HT-29 (cell line): Measurements from ENCODE around the gene ECE1. TPM values are rescaled to one million over a fixed set of nuclear protein-coding genes. Genes with fewer than 3 reads are reported as not detected.
"Not testable (repeated sequence)": the region's sequence is repeated elsewhere in the genome, so short reads cannot be mapped to it uniquely, and the experiment has no call there.

Source experiments
- DNase-seq: peaks from one replicate; pipeline ENCODE4 v3.0.0-alpha.2; 2015; ENCODE audit warnings: low spot score
- total RNA-seq: library from RNA; depleted of rRNA; stranded (reverse); fragments of >200 nt; shearing (Covaris generic); gene quantifications from 2 replicates; pipeline ENCODE4 v1.2.3, GENCODE V29; 2014

ECE1 gene
- total RNA-seq, 1 experiment from 2014 or later = 77.6 TPM

DNA sequence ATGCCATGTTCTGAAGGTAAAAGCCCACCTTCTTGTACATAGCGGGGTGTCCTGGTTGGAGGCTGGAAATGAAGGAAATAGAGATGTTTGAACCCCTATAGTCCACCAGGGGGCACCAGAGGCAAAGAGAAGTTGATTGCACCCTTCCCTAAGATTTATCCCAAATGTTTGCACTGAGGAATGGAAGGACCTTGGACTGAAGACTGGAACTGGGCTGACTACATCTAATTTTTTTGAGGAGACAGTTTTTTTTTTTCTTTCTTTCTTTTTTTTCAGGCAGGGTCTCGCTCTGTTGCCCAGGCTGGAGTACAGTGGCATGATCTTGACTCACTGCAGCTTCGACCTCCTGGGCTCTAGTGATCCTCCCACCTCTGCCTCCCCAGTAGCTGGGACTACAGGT lies 58.2 kb downstream of the ECE1 start:
- peak; percentile 79 for DNase-seq

DNA sequence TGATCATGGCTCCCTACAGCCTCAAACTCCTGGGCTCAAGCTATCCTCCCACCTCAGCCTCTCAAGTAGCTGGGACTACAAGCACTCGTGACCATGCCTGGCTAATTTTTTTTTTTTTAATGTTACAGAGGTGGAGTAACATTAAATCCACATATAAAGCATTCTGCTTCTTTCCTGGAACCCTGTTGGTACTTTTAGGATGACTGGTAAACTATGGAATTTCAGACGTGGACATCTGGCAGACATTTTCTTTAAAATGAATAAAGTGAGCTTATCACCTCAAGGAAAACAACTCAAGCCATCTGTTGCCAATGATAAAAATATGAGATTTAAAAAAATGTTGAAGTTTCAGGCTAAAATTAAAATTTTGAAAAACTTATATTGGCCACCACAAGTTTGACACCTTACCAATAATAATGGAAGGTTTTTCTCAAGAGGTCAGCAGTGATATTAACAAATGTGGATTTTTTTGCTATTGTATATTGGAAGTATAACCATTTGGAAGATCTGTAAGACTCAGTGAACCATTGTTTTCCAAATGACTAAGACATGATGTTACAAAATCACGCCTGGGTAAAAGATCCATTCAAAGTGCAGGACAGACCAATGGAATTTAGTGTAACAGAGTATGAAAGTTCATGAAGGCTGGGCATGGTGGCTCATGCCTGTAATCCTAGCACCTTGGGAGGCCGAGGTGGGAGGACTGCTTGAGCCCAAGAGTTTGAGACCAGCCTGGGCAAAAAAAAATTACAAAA lies 60.8 kb downstream of the ECE1 start:
- DNase-seq = no peak

DNA sequence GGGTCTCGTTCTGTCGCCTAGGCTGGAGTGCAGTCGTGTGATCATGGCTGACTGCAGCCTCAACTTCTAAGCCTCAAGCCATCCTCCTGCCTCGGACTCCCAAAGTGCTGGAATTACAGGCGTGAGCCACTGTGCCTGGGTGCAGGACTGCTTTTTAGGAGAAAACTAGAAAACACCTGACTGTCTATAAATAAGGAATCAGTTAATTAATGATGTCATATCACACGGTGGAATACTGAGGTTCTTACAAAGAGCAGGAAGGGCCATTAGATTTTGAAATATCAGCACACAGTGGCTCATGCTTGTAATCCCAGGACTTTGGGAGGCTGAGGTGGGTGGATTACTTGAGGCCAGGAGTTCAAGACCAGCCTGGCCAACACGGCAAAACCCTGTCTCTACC lies 62.0 kb downstream of the ECE1 start:
- not testable (repeated sequence) for DNase-seq

DNA sequence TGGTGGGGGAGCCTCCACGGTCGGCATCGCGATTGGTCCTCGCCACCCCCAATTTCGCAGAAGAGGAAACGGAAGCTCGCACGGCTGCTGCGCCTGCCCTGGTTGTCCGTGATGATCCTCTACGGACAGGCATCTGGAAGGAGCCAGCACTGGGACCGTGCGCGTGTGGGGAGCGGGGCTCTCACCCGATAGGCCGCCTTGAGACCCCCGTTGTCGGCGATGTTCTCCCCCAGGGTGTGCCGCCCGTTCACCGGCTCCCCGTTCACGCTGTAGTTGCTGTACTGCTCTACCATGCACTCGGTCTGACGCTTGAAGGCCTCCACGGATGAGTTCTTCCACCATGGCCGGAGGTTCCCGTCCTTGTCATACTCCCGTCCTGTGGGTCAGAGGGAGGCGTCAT lies 65.2 kb downstream of the ECE1 start:
- DNase-seq = no peak

DNA sequence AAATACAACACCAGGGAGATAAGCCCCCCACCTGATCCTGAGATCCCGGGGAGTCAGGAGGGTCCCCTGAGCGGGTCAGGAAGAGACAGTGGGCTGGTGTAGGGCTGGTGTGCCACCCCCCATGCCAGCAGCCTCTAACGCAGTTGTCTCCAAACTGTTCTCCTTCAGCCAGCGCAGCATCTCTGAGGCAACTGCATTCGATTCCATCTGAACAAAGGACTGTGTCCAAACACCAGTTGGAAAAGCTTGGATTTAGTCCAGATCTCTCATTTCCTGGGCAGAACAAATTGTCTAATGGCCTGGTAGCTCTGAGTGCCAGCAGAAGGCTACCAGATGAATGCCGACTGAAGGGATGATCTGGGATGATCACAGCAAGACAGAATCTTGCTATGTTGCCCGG lies 69.4 kb downstream of the ECE1 start:
- DNase-seq = no peak

DNA sequence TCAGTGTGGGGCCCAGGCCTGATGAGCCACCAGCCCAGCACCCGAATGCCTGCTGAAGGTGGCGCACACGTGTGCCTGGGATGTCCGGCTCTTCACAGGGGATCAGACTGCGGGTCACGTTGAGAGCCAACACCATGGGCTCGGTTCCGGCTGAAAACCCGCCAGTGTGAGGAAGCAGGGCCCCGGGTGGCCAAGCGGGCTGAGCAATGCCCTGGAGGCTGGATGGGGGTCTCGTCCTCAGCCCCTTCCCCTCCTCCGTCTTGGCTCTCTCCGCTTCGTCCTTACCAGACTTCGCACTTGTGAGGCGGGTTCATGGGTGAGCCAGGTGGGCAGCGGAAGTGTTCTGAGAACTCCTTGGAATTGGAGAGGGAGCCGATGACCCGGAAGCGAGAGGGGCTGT lies 70.6 kb downstream of the ECE1 start:
- no peak for DNase-seq

DNA sequence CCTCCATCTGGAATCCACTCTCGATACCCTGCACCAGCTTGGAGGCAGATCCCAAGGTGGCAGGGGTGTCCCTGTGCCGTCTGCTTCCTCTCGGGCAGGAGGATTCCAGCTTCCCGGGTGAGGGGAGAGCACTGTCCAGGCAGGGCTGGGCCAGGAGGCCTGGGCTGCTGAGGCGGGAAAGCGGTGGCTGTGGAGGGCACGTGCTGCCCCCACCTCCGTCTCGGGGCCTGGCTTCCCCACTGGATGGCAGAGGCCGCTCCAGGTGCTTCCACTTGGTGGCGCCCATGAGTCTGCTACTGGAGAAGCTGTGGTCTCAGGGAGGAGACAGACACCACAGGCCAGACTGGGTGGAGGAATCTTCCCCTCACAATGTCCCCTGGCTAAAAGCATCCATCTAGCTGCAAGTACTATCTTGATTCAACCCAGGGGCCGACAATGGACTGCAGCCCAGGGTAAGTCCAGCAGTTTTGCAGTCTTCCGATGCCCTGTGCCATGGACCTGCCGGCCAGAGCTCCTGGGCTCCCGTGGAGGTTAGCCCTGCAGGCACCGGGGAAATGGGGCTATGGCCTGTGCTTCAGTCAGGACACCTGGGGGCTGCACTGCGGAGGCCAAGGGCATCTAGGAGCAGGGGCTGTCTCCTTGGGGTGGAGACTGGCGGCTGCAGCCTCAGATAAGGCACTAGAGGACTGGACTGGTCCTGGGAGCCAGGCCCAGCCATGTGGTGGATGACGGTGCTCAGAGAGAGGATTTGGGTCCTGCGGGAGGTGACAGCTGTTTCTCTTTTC lies 72.3 kb downstream of the ECE1 start:
- DNase-seq = no peak

DNA sequence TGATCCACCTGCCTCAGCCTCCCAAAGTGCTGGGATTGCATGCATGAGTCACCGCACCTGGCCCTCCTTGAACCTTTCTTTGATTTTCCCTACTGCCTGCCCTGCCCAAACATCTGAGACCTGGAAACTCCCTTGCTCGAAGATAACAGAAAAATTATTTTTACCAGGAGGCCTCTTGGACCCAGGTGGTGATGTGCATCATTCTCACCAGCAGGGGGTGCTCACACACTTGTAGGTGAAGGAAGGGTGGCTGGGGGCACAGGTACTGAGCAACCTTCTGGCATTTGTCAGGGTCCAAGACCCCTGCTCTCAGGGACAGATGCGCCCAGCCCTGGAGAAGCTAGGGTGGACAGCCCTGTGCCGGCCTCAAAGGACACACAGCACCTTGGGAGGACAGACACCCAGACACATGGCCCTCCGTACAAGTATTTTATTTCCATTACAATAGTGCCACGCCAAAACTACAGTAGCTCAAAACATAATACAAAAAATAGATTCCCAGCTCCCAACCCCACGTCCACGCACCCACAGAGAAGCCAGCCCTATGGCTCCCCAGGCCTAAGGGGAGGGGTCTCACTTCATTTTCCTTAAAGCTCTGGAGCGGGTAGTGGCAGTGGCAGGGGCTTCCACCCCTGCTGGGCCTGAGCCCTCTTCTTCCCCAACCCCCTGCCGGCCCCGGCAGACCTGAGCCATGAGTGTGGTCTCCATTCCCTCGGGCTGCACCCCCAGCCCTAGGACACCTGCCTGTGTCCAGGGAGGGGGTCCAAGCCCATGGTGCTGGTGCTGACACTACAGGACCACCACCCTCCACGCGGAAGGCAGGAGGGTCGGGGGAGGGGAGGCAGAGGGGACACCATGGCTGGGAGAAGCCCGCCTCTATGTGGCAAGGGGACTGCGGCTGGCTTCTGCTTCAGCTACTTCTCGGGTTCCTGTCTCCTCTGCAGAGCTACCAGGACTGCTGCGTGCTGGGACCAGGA lies 73.1 kb downstream of the ECE1 start:
- DNase-seq = peak; percentile 57

DNA sequence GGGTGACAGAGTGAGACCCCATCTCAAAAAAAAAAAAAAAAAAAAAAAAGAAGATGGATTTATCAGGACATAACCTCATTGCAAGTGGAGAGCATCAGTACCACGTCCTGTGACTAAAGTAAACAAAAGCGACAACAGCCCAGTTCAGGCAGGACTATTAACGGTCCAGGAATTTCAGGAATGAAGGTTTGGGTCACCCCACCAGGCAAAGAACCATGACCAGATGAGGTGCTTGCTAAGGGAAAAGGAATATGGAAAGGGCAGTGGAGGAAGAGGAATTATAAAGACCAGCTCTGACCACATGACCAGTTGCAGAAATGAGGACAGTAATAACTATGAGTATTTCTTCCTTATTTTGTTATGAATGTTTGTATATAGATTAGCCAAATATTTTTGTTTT lies 78.1 kb downstream of the ECE1 start:
- DNase-seq = no peak

DNA sequence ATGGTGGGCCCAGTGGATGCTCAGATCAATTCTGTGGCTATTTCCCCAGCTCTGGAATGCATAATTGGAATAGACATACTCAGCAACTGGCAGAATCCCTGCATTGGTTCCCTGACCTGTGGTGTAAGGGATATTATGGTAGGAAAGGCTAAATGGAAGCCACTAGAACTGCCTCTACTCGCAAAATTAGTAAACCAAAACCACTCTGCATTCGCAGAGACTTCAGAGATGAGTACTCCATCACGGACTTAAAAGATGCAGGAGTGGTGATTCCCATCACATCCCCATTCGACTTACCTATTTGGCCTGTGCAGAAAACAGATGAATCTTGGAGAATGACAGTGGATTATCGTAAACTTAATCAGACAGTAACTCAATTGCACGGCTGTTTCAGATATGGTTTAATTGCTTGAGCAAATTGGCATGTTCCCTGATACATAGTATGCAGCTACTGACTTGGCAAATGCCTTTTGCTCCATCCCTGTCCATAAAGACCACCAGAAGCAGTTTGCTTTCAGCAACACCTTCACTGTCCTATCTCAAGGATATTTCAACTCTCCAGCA lies 82.0 kb downstream of the ECE1 start:
- DNase-seq = not testable (repeated sequence)

DNA sequence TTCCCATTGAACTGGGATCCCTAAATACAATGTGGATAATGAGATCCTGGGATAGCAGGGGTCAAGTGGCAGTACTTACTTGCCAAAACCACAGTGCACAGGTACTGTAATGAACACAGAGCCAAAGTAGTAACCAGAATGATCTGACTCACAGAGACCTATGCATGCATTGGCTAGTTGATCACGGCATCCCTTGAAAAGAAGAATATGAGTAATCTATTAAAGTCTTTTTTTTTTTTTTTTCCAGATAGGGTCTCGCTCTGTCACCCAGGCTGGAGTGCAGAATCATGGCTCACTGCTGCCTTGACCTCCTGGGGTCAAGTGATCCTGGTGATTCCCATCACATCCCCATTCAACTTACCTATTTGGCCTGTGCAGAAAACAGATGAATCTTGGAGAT lies 84.1 kb downstream of the ECE1 start:
- no peak for DNase-seq

DNA sequence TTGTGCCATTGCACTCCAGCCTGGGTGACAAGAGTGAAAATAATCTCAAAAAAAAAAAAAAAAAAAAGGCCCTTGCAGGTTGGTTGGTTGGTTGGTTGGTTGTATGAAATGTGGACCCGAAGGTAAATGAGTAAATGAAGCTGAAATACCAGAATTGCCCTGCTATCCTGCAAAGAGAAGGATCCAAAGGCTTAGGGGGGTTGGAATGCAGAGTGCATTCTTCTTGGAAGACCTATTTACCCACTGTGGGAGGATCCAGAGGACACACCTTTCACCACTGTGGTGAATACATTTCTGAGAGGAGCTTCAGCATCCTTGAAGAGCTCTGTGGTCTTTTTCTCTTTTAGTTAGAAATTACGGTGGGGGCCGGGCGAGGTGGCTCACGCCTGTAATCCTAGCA lies 84.8 kb downstream of the ECE1 start:
- DNase-seq = no peak

DNA sequence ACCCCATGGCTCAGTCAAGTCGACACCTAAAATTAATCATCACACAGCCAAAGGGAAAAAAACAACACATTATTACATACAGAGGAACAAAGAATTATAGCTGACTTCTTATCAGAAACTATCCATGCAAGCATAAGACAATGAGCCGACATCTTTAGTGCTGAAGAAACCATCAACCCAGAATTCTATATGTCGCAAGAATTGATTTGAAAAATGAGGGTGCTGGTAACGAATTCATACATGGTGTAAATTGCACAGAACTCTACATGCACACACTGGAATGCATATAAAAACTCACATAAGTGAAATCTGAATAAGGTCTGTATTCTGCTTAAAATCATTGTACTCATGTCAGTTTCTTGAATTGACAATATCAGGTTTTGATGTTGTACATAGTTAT lies 88.6 kb downstream of the ECE1 start:
- no peak for DNase-seq

DNA sequence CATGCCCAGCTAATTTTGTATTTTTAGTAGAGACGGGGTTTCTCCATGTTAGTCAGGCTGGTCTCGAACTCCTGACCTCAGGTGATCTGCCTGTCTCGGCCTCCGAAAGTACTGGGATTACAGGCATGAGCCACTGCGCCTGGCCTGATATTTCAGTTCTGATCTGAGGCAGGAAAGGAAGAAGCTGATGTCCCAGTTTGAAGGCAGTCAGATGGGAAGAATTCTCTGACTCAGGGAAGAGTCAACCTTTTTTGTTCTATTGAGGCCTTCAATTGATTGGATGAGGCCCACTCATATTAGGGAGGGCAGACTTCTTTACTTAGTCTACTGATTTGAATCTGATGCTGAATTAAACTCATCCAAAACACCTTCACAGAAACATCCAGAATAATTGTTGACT lies 89.0 kb downstream of the ECE1 start:
- not testable (repeated sequence) for DNase-seq

DNA sequence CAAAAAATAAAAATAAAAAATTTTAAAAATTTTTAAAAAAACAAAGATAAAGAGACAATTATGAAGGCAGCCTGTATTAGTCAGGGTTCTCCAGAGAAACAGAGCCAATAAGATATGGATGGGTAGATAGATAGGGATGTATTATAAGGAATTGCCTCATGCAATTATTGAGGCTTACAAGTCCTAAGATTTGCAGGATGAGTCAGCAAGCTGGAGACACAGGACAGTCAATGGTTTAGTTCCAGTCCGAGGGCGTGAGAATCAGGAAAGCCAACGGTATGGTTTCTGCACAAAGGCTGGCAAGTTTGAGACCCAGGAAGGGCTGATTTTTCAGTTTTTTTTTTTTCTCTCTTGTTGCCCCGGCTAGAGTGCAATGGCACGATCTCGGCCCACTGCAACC lies 89.5 kb downstream of the ECE1 start:
- DNase-seq = no peak

DNA sequence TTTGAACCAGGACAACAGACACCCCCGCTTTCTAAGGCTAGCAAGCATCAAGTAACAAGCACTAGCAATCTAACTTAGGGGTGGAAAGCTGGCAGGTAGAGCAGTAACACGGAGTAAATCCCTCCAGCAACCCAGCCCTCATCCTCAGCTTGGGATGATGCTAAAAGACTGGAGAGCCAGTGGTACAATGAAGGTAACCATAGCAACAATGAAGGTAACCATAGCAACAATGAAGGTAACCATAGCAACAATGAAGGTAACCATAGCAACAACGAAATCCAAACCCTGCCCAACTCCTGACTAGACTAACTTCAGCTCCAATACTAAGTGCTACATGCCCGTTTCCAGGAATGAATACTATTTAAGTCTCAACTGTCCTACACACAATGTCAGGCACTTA lies 91.3 kb downstream of the ECE1 start:
- DNase-seq = no peak

DNA sequence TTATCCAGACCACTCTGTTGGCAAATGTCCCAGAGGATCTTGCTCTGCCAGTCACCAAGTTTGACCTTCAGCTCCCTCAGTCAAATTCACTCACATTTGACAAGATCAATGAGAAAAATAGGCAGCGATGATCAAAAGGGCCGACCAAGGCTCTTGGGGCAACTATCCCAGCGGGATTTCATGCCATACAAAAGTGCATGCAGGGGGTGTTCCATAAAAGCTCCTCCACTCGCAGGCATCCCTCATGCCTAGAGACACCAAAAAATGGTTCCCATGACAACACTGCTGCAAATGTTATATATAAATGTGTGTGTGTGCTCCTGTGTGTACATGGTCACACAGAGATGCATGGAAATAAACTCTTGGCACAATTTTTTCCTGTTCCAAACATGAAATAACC lies 97.4 kb downstream of the ECE1 start:
- no peak for DNase-seq

DNA sequence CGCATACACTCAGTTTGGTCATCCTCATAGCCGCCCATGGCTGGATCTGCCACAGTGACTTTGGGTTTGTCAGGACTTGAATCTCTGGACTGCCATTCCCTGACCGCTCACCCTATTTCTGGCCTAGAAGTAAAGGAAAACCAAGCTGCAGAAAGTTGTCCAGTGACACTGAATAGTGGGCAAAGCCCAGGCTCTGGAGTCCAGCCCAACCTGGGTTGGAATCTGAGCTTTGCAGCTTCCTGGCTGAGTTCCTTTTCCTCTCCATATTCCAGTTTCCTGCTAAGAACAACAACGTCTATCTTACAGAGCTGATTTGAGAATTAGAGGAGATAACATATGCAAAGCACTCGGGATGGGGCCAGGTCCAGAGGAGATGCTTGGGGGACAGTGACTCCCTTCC lies 98.0 kb downstream of the ECE1 start:
- DNase-seq = no peak

DNA sequence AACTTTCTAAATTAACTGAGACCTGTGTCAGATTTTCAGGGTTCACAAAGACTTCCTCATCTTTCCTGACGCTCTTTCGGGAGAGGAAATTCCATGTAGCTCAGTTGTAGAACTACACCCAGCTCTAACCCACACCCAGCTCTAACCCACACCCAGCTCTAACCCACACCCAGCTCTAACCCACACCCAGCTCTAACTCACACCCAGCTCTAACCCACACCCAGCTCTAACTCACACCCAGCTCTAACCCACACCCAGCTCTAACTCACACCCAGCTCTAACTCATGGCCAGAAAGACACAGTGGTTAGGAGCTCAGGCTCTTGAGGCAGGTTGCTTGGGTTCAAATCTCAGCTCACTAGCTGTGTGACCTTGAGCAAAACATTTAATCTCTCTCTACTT lies 99.5 kb downstream of the ECE1 start:
- not testable (repeated sequence) for DNase-seq

DNA sequence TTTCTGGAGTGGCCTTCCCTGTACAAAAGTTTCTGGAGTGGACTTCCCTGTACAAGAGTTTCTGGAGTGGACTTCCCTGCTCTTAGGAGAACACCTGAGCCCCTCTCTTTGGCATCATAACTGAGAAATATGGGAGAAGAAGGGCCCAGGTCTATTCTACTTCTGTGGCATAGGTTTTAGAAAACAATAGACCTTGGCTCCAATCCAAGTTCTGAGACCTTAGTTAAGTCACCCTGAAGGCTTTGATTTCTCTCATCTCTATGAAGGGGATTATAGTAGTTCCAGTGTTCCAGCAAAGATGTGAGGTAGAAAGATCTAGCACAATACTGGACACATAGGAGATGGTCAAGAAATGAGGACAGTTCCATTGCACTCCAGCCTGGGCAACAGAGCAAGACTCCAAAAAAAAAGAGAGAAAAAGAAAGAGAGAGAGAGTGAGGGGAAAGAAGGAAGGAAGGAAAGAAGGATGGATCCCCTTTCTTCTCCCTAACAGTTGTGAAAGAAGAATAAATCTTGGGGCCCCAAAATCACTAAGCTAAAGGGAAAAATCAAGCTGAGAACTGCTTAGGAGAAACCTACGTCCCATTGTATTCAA lies 100.3 kb downstream of the ECE1 start:
- DNase-seq = no peak

DNA sequence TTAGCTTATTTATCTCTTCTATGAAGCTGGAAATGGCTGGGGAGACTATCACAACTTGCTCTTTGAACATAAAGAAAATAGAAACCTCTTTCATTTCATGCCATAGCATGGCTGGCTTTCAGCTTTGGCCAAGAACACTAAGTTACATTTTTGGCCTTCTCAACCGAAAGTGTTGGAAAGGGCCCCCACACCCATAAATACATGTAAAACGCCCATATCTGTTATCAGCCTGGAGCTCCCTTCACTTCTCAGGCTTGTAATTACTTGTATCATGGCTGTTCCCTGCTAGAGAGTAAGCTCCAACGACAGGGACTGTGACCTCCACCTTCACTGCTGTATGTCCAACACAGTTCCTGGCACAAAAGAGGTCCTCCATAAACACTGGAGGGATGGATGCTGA lies 100.8 kb downstream of the ECE1 start:
- DNase-seq = no peak
